Cardiac fibroblast (primary cell): ENCODE results near the gene DAZL.

Experiments used
- DNase-seq, 2 donors: peaks; one replicate each; pipeline versions ENCODE4 v3.0.0 to v3.0.0-alpha.2; 2010; ENCODE audit warnings: low read depth in 2 of 2
- H3K4me3 ChIP-seq, 2 donors: replicated peaks in 1 of 2; 1 replicate in 1 of 2; 2 replicates in 1 of 2; pipeline ENCODE4 v1.5.1; 2011; ENCODE audit warnings: low read depth in 2 of 2, low read length in 2 of 2, mild to moderate bottlenecking in 2 of 2, moderate library complexity in 1 of 2
- CTCF ChIP-seq: IDR thresholded peaks from one replicate; pipeline ENCODE4 v1.5.1; 2011; ENCODE audit warnings: low read depth, mild to moderate bottlenecking, low read length, inconsistent platforms

The DAZL gene

GRCh38 chr3:16604887-16605602 is at the start of gene DAZL:
Gene DAZL (minus strand): TSS chr3:16605423. CDS start chr3:16605205, 218 bp downstream.
- H3K4me3 ChIP-seq: no peak within 1 kb of the TSS
- DNase-seq: no peak
- no peak for TF ChIP-seq CTCF

GRCh38 chr3:16654976-16655375 is 49.8 kb upstream of the DAZL start:
- no peak for TF ChIP-seq CTCF
- no peak overlapping the region for H3K4me3 ChIP-seq
- DNase-seq: no peak

- no peak for DNase-seq
- TF ChIP-seq CTCF: no peak
- no peak overlapping the region for H3K4me3 ChIP-seq
Measured at GRCh38 chr3:16653712-16654111, 48.5 kb upstream of the DAZL start.

- no peak for TF ChIP-seq CTCF
- no peak for DNase-seq
- H3K4me3 ChIP-seq: no peak overlapping the region
Measured at GRCh38 chr3:16647668-16648067, 42.4 kb upstream of the DAZL start.

- no peak for TF ChIP-seq CTCF
- no peak for DNase-seq
- no peak overlapping the region for H3K4me3 ChIP-seq
Measured at GRCh38 chr3:16639806-16640205, 34.6 kb upstream of the DAZL start.

- no peak for TF ChIP-seq CTCF
- H3K4me3 ChIP-seq: no peak overlapping the region
- no peak for DNase-seq
Measured at GRCh38 chr3:16633948-16634347, 28.7 kb upstream of the DAZL start.

GRCh38 chr3:16632395-16632794 is 27.2 kb upstream of the DAZL start:
- H3K4me3 ChIP-seq: no peak overlapping the region
- TF ChIP-seq CTCF: no peak
- DNase-seq: no peak
